MM.1S (cell line): Measurements from ENCODE around the gene BICDL2.

Experiments
- EZH2 ChIP-seq: fragments of 300-600 bp; sonication (generic); optimal IDR thresholded peaks from 2 replicates; pipeline ENCODE3; 2017; ENCODE audit warnings: low read depth, mild to moderate bottlenecking, antibody characterized with exemption, low read length, mixed read lengths
- EZH2phosphoT487 ChIP-seq: fragments of 300-600 bp; sonication (generic); IDR thresholded peaks from 2 replicates; pipeline ENCODE4 v1.6.1; 2018; ENCODE audit warnings: antibody characterized with exemption, low read length
- TF ChIP-seq, protein P1 (sequence below): fragments of 300-600 bp; sonication (generic); IDR thresholded peaks from 2 replicates; pipeline ENCODE4 v1.5.1; 2016; ENCODE audit warnings: antibody characterized with exemption, low read length, mixed read lengths

DNA sequence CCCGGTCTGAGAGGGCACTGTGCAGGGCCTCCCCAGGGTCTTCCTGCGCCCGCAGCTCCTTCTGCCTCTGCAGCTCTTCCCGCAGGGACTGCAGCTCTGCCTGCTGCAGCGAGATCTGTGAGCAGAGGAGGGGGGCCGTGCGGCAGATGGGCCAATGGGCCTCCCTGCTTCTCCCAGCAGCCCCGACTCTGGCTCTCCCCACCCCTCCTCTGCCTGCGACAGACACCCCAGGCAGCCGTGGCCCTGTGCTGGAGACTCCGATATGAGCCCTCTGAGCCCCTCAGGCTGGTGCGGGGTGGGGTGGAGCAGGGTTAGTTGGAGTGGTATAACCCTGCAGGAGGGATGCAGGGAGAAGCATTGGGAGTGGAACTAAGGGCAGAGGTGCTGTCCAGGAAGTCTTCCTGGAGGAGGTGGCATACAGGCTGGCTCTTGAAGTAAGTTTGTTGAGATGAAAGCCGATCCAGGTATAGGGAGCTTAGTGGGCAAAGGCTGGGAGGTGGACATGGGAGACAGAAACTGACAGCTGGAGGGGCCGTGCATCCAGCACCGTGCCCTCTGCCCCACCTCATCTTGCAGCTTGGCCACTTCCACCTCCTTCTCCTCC lies 7.9 kb downstream of the BICDL2 start:
- TF ChIP-seq, protein P1, sequence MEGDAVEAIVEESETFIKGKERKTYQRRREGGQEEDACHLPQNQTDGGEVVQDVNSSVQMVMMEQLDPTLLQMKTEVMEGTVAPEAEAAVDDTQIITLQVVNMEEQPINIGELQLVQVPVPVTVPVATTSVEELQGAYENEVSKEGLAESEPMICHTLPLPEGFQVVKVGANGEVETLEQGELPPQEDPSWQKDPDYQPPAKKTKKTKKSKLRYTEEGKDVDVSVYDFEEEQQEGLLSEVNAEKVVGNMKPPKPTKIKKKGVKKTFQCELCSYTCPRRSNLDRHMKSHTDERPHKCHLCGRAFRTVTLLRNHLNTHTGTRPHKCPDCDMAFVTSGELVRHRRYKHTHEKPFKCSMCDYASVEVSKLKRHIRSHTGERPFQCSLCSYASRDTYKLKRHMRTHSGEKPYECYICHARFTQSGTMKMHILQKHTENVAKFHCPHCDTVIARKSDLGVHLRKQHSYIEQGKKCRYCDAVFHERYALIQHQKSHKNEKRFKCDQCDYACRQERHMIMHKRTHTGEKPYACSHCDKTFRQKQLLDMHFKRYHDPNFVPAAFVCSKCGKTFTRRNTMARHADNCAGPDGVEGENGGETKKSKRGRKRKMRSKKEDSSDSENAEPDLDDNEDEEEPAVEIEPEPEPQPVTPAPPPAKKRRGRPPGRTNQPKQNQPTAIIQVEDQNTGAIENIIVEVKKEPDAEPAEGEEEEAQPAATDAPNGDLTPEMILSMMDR, result no peak
- TF ChIP-seq EZH2phosphoT487 (no peak), EZH2 (no peak)
